A673 (cell line): Measurements from ENCODE around the gene CDC42BPA. TPM values are rescaled to one million over a fixed set of nuclear protein-coding genes. Genes with fewer than 3 reads are reported as not detected.
"Not testable (repeated sequence)": the region's sequence is repeated elsewhere in the genome, so short reads cannot be mapped to it uniquely, and the experiment has no call there.

Experiments
- BruUV-seq: library from RNA; stranded (reverse); fragments of 400-500 nt; replicated peaks from 2 replicates; lab custom pipeline; 2021; lab: Mats Ljungman, UMichigan
- CTCF ChIA-PET: fragments of 300-600 bp; sonication (Branson Sonifier 250); formaldehyde crosslinking; loops from one replicate; lab custom pipeline; 2022; ENCODE audit warnings: antibody characterized with exemption; lab: Charles Lee
- POLR2A ChIA-PET: fragments of 300-600 bp; sonication (Branson Sonifier 250); formaldehyde crosslinking; loops from one replicate; lab custom pipeline; 2022; ENCODE audit warnings: antibody characterized with exemption; ENCODE audit not compliant: low non-redundant PET; lab: Charles Lee
- DNase-seq: peaks from one replicate; pipeline ENCODE4 v3.0.0-alpha.2; 2015; ENCODE audit warnings: low spot score
- H3K27ac ChIP-seq: fragments of 200-600 bp; sonication (generic); 2 replicates; pipeline ENCODE4 v1.5.1; 2016; ENCODE audit warnings: mixed run types, low read depth, mild to moderate bottlenecking, mixed read lengths, antibody characterized with exemption, low read length; ENCODE audit not compliant: poor library complexity, severe bottlenecking
- H3K27me3 ChIP-seq: fragments of 200-600 bp; sonication (generic); replicated peaks from 2 replicates; pipeline ENCODE4 v1.6.1; 2017; ENCODE audit warnings: mixed run types, low read depth, mild to moderate bottlenecking, mixed read lengths, antibody characterized with exemption, low read length; ENCODE audit not compliant: insufficient read depth, poor library complexity
- H3K36me3 ChIP-seq: fragments of 200-600 bp; sonication (generic); 2 replicates; pipeline ENCODE4 v1.6.1; 2016; ENCODE audit warnings: mixed run types, mild to moderate bottlenecking, mixed read lengths, antibody characterized with exemption, low read length; ENCODE audit not compliant: insufficient read depth, poor library complexity, severe bottlenecking
- H3K4me1 ChIP-seq: fragments of 200-600 bp; sonication (generic); 2 replicates; pipeline ENCODE4 v1.6.1; 2017; ENCODE audit warnings: mixed run types, mild to moderate bottlenecking, mixed read lengths, antibody characterized with exemption, low read length; ENCODE audit not compliant: insufficient read depth, poor library complexity, severe bottlenecking
- H3K4me3 ChIP-seq: fragments of 200-600 bp; sonication (generic); 2 replicates; pipeline ENCODE4 v1.5.1; 2016; ENCODE audit warnings: low read depth, mixed run types, mild to moderate bottlenecking, mixed read lengths, low read length; ENCODE audit not compliant: poor library complexity, severe bottlenecking
- H3K9me3 ChIP-seq: fragments of 200-600 bp; sonication (generic); 2 replicates; pipeline ENCODE4 v1.6.1; 2016; ENCODE audit warnings: mixed run types, low read depth, mild to moderate bottlenecking, mixed read lengths, antibody characterized with exemption, low read length; ENCODE audit not compliant: poor library complexity, severe bottlenecking
- EZH2 ChIP-seq: fragments of 200-600 bp; sonication (generic); IDR thresholded peaks from 2 replicates; pipeline ENCODE4 v1.6.1; 2017; ENCODE audit warnings: borderline replicate concordance, low read depth, mild to moderate bottlenecking, mixed read lengths, antibody characterized with exemption, low read length; ENCODE audit not compliant: poor library complexity, severe bottlenecking
- intact Hi-C: fragments of 100-400 bp; cut with micrococcal nuclease; formaldehyde crosslinking; loops from one replicate; pipeline ENCODE4 v1.10.0; 2022; ENCODE audit not compliant: unreplicated experiment
- total RNA-seq: library from RNA; stranded (reverse); gene quantifications from 2 replicates; pipeline ENCODE4 v1.2.3, GENCODE V29; 2021
- TF ChIP-seq, protein P1 (sequence below): fragments of 300-800, 200-600 bp; sonication (generic); conservative IDR thresholded peaks from 2 replicates; pipeline ENCODE4 v1.5.1; 2017; ENCODE audit warnings: low read depth, mild to moderate bottlenecking, antibody characterized with exemption, low read length, moderate library complexity, mixed read lengths

CDC42BPA gene
- total RNA-seq, 1 experiment from 2014 or later = 21.7 TPM

- Histone ChIP-seq H3K9me3 (no peaks in the 10 kb centered on the region), H3K4me1 (no peaks in the 10 kb centered on the region), H3K36me3 (no peaks in the 10 kb centered on the region), H3K27me3 (no peaks in the 10 kb centered on the region), H3K27ac (no peak overlapping the region), H3K4me3 (no peak overlapping the region)
- BruUV-seq = no TSS peak
- TF ChIP-seq, protein P1, sequence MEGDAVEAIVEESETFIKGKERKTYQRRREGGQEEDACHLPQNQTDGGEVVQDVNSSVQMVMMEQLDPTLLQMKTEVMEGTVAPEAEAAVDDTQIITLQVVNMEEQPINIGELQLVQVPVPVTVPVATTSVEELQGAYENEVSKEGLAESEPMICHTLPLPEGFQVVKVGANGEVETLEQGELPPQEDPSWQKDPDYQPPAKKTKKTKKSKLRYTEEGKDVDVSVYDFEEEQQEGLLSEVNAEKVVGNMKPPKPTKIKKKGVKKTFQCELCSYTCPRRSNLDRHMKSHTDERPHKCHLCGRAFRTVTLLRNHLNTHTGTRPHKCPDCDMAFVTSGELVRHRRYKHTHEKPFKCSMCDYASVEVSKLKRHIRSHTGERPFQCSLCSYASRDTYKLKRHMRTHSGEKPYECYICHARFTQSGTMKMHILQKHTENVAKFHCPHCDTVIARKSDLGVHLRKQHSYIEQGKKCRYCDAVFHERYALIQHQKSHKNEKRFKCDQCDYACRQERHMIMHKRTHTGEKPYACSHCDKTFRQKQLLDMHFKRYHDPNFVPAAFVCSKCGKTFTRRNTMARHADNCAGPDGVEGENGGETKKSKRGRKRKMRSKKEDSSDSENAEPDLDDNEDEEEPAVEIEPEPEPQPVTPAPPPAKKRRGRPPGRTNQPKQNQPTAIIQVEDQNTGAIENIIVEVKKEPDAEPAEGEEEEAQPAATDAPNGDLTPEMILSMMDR = no peak
- TF ChIP-seq EZH2 = no peak
- ChIA-PET CTCF (no interaction called here), POLR2A (no interaction called here)
- intact Hi-C loops = no loop called here
- DNase-seq = no peak
Observed at GRCh38 chr1:227004796-227005195, 313.5 kb downstream of the CDC42BPA start.

- POLR2A ChIA-PET = interaction anchor here (0.6 kb wide), 1 partner anchor 72 kb away, joined by 5 read pairs; no protein-coding TSS in a partner anchor
- BruUV-seq = no TSS peak
Observed at GRCh38 chr1:227003165-227003564, 315.1 kb downstream of the CDC42BPA start.

GRCh38 chr1:227002531-227003049 is 315.7 kb downstream of the CDC42BPA start:
- H3K4me1 ChIP-seq = no peaks in the 10 kb centered on the region
- no peaks in the 10 kb centered on the region for H3K27me3 ChIP-seq
- BruUV-seq = no TSS peak
- no peak for DNase-seq
- TF ChIP-seq, protein P1 = no peak
- TF ChIP-seq EZH2 = no peak
- H3K9me3 ChIP-seq = no peaks in the 10 kb centered on the region
- POLR2A ChIA-PET = no interaction called here
- no peak overlapping the region for H3K4me3 ChIP-seq
- intact Hi-C loops = no loop called here
- H3K36me3 ChIP-seq = no peaks in the 10 kb centered on the region
- CTCF ChIA-PET = no interaction called here
- no peak overlapping the region for H3K27ac ChIP-seq

More at GRCh38 chr1:227003165-227003564, 315.1 kb downstream of the CDC42BPA start:
- no peak for DNase-seq
- no peaks in the 10 kb centered on the region for H3K4me1 ChIP-seq
- TF ChIP-seq EZH2 = no peak
- TF ChIP-seq, protein P1 = no peak
- no peak overlapping the region for H3K27ac ChIP-seq
- no peaks in the 10 kb centered on the region for H3K9me3 ChIP-seq
- intact Hi-C loops = no loop called here
- no peak overlapping the region for H3K4me3 ChIP-seq
- CTCF ChIA-PET = no interaction called here
- no peaks in the 10 kb centered on the region for H3K36me3 ChIP-seq
- no peaks in the 10 kb centered on the region for H3K27me3 ChIP-seq

DNA sequence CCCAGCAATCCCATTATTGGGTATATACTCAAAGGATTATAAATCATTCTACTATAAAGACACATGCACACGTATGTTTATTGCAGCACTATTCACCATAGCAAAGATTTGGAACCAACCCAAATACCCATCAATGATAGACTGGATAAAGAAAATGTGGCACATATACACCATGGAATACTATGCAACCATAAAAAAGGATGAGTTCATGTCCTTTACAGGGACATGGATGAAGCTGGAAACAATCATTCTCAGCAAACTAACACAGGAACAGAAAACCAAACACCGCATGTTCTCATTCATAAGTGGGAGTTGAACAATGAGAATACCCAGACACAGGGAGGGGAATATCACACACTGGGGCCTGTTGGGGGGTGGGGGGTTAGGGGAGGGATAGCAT is 318.7 kb downstream of the CDC42BPA start:
- DNase-seq, CTCF ChIA-PET, intact Hi-C loops, H3K27me3 ChIP-seq, H3K36me3 ChIP-seq, H3K4me1 ChIP-seq, H3K27ac ChIP-seq, H3K9me3 ChIP-seq, BruUV-seq, H3K4me3 ChIP-seq, POLR2A ChIA-PET: not testable (repeated sequence)
